BLaER1 treated with 17β-estradiol and CSF1 and Interleukin-3, amounts not matched to agents 10 nM and 100 nM (cell line): ENCODE measurements around the gene SORL1.
A peak's percentile ranks its signal among the peaks of the same experiment; 100 is the strongest.
"Not testable (repeated sequence)": the region's sequence is repeated elsewhere in the genome, so short reads cannot be mapped to it uniquely, and the experiment has no call there.

ENCODE experiments used
- H3K27ac ChIP-seq, 11 experiments: shearing (Covaris generic); formaldehyde crosslinking; 2 replicates each; pipeline ENCODE4 v1.8.1; 2022
- H3K27me3 ChIP-seq, 11 experiments: shearing (Covaris generic); formaldehyde crosslinking; 2 replicates each; pipeline ENCODE4 v1.8.1; 2022
- H3K36me3 ChIP-seq, 11 experiments: shearing (Covaris generic); formaldehyde crosslinking; 2 replicates each; pipeline ENCODE4 v1.8.1; 2022
- H3K4me1 ChIP-seq, 10 experiments: shearing (Covaris generic); formaldehyde crosslinking; 2 replicates each; pipeline ENCODE4 v1.8.1; 2022
- H3K4me2 ChIP-seq, 11 experiments: shearing (Covaris generic); formaldehyde crosslinking; 2 replicates each; pipeline ENCODE4 v1.8.1; 2022
- H3K4me3 ChIP-seq, 10 experiments: shearing (Covaris generic); formaldehyde crosslinking; 2 replicates each; pipeline ENCODE4 v1.8.1; 2022
- H3K9ac ChIP-seq, 11 experiments: shearing (Covaris generic); formaldehyde crosslinking; 2 replicates each; pipeline ENCODE4 v1.8.1; 2022
- H3K9me3 ChIP-seq, 11 experiments: shearing (Covaris generic); formaldehyde crosslinking; replicated peaks in 1 of 11; 2 replicates each; pipeline ENCODE4 v1.8.1; 2022
- H4K20me1 ChIP-seq, 11 experiments: shearing (Covaris generic); formaldehyde crosslinking; 2 replicates each; pipeline ENCODE4 v1.8.1; 2022
- Cebpa-rat ChIP-seq, 11 experiments: shearing (Covaris generic); IDR thresholded peaks; 2 replicates each; pipeline ENCODE4 v1.8.1; 2022

SORL1 gene

DNA sequence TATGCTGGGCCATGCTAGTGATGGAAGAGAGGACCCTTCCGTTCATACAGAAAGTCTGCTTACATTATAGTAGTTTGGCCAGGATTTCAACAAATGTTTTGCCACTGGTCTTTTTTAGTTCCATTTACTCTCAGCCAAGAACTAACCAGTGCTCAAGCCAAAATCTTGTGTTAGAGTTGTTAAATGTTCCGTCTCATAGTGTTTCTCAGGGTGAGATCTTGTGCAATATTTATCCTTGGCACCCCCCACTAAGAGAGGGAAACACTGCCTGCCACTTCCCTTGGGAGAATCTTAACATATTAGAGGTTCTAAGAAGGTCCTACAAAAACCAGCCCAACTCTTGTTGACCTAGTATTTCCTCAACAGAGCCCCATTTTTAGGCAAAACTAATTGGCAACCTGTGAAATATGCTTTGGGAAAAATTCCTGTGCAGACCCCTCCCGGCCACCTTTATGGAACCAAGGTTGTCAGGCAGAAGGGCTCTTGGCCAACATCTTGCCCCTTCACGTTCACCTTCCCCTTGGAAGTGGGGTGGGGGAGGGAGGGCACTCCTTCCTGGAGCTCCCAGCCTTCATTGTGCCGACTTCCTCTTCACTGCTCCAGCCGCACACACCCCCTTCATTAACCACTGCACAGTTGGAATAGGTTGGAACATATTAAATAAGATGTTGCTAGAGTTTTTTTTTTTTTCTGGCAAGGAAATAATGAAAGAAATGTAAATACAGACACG lies 173.8 kb downstream of the SORL1 start:
- Histone ChIP-seq H4K20me1 (no peaks in the 10 kb centered on the region), H3K4me2 (no peak overlapping the region), H3K27ac (no peak overlapping the region), H3K36me3 (peaks cover 10 to 92% (median 62%) of the 10 kb centered on the region in 11 experiments), H3K9me3 (0 out of 22 replicates have a peak, but pooled peaks cover 0 to 6% (median 0%) of the 10 kb centered on the region in 11 experiments), H3K9ac (no peak overlapping the region), H3K4me3 (no peak overlapping the region), H3K4me1 (no peaks in the 10 kb centered on the region), H3K27me3 (no peaks in the 10 kb centered on the region)
- no peak for TF ChIP-seq Cebpa-rat (IDR thresholded peaks at IDR 0.05)

DNA sequence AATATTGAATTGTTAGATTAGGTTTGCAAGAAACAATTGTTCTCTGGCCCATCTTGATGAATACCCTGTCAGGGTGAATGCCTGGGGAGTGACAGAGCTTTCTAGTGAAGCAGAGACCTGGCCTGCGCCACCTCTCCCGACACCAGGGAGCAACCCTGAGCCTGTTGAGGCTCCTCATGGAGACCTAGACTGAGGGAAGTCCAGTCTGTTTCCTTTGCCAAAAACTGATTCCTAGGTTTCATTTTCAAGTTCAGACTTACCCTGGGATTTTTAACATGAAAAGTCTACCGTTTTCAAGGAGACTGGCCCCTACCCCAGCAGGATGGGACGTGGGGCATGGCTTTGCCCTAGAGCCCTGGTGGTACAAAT lies 174.4 kb downstream of the SORL1 start:
- no peaks in the 10 kb centered on the region for H3K4me1 ChIP-seq
- H3K36me3 ChIP-seq, result peaks cover 9 to 90% (median 57%) of the 10 kb centered on the region in 11 experiments
- no peak overlapping the region for H3K4me3 ChIP-seq
- H3K9me3 ChIP-seq, result 0 out of 22 replicates have a peak, but pooled peaks cover 0 to 6% (median 0%) of the 10 kb centered on the region in 11 experiments
- no peak overlapping the region for H3K9ac ChIP-seq
- H4K20me1 ChIP-seq, result no peaks in the 10 kb centered on the region
- no peaks in the 10 kb centered on the region for H3K27me3 ChIP-seq
- no peak overlapping the region for H3K27ac ChIP-seq
- TF ChIP-seq Cebpa-rat (IDR thresholded peaks at IDR 0.05), result no peak
- H3K4me2 ChIP-seq, result no peak overlapping the region

DNA sequence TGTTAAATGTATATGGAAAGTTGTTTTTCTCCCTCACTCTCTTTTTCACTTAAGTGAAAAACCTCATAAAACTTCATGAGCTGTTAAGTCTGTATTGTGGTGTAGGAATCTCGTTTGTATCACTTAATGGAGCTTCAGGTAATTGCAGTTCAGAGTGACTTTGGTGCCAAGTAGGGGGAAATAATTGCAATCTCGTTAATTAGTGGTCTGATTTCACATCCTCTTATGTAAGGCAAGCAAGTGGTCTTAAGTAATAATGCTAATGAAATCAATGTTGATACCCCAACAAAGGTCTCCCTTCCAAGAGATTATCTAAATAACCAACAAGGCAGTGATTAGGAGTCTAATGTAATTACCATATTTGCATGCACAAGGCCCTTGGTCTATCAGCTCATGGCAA lies 174.9 kb downstream of the SORL1 start:
- Histone ChIP-seq H3K27ac (no peak overlapping the region), H4K20me1 (no peaks in the 10 kb centered on the region), H3K4me3 (no peak overlapping the region), H3K9ac (no peak overlapping the region), H3K4me2 (no peak overlapping the region), H3K27me3 (no peaks in the 10 kb centered on the region), H3K4me1 (no peaks in the 10 kb centered on the region), H3K36me3 (peaks cover 5 to 88% (median 52%) of the 10 kb centered on the region in 11 experiments; a peak in 21 of 22 replicates), H3K9me3 (0 out of 22 replicates have a peak, but pooled peaks cover 0 to 6% (median 0%) of the 10 kb centered on the region in 11 experiments)
- TF ChIP-seq Cebpa-rat (IDR thresholded peaks at IDR 0.05), result no peak

DNA sequence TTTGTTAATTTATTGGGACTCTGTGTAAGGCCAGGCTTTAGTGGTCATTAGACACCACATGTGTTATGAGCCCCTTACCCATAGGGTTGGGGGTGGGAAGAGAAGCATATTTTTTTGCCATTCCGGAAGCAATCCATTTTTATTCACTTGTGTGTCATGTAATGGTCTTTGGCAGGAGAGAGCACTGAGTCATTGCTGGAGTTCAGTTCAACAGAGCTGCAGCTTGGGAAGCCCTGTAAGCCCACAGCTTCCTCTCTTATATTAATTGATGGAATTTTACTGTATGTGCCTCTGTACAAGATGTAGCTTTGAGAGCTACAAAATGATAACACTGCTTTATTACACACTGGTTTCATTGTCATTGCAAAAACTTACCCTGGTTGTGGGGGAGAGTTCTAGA lies 177.9 kb downstream of the SORL1 start:
- no peaks in the 10 kb centered on the region for H3K27me3 ChIP-seq
- no peaks in the 10 kb centered on the region for H3K4me1 ChIP-seq
- H3K4me2 ChIP-seq, result no peak overlapping the region
- no peak overlapping the region for H3K4me3 ChIP-seq
- H3K9me3 ChIP-seq, result no peaks in the 10 kb centered on the region
- H3K9ac ChIP-seq, result no peak overlapping the region
- no peak for TF ChIP-seq Cebpa-rat (IDR thresholded peaks at IDR 0.05)
- H3K27ac ChIP-seq, result no peak overlapping the region
- peaks cover 0 to 73% (median 30%) of the 10 kb centered on the region in 11 experiments; a peak in 15 of 22 replicates for H3K36me3 ChIP-seq
- no peaks in the 10 kb centered on the region for H4K20me1 ChIP-seq

DNA sequence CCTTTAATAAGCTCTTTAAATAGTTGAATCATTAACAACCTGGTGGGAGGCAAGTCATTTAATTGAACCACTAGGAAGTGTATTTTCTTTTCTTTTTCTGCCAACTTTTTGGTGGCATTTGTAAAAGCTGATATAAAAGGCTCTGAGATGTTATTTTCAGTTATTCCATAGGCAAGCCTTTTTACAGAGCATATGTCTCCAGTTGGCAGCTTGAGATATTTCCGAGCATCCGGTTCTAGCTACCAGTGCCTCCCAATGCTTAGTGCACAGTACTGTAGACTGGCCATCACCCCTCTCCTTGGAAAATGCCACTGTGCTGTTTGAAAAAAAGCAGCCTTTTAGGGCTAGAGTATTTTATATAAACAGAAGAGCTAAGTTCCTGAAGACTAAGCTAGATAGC lies 179.3 kb downstream of the SORL1 start:
- Histone ChIP-seq H3K27me3 (no peaks in the 10 kb centered on the region), H3K4me1 (no peaks in the 10 kb centered on the region), H3K4me2 (no peak overlapping the region), H3K9ac (no peak overlapping the region), H4K20me1 (no peaks in the 10 kb centered on the region), H3K36me3 (peaks cover 0 to 59% (median 22%) of the 10 kb centered on the region in 11 experiments; a peak in 14 of 22 replicates), H3K9me3 (no peaks in the 10 kb centered on the region), H3K27ac (no peak overlapping the region), H3K4me3 (no peak overlapping the region)
- TF ChIP-seq Cebpa-rat (IDR thresholded peaks at IDR 0.05), result no peak

DNA sequence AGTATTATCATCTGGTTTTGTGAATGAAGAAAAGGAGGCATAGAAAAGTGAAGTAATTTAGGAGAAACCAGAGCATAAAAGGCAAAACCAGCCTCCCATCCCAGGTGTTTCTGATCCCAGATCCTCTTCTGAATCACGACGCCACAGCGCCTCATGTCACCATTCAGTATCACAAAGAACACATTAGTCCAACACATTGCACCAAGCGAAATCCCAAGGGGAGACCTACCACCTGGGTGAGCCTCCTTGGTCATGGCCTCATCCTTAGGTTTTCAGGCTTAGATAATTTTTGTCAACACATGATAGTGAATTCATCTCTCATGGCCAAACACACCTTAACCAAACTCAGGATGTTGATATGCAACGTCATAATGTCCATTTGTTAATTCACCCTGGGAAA lies 182.2 kb downstream of the SORL1 start:
- H3K27ac ChIP-seq, result no peak overlapping the region
- TF ChIP-seq Cebpa-rat (IDR thresholded peaks at IDR 0.05), result no peak
- no peak overlapping the region for H3K4me3 ChIP-seq
- H3K27me3 ChIP-seq, result no peaks in the 10 kb centered on the region
- H3K9ac ChIP-seq, result no peak overlapping the region
- H3K4me1 ChIP-seq, result no peaks in the 10 kb centered on the region
- no peaks in the 10 kb centered on the region for H3K9me3 ChIP-seq
- peaks cover 0 to 31% (median 5%) of the 10 kb centered on the region in 11 experiments; a peak in 4 of 22 replicates for H3K36me3 ChIP-seq
- no peak overlapping the region for H3K4me2 ChIP-seq
- no peaks in the 10 kb centered on the region for H4K20me1 ChIP-seq

DNA sequence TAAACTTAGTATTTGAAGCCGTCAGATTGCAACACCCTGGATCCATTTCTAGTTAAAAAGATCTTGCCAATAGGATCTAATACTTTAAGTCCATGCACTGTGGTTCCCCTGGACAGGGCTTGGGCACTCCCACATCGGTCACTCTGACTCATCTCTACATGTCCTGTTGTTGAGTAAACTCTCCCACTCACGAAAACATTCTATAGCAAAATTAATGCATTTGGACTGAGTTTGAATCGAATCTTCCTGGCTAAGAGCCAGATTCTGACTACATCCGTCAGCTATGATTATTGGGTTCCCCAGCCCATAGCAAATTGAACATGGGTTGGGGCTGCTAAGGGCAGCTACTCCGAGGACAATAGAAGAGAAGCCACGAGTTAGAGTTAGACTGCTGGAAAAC lies 182.8 kb downstream of the SORL1 start:
- H3K27me3 ChIP-seq, result no peaks in the 10 kb centered on the region
- H4K20me1 ChIP-seq, result no peaks in the 10 kb centered on the region
- H3K9me3 ChIP-seq, result no peaks in the 10 kb centered on the region
- no peaks in the 10 kb centered on the region for H3K4me1 ChIP-seq
- H3K4me3 ChIP-seq, result no peak overlapping the region
- H3K9ac ChIP-seq, result no peak overlapping the region
- H3K4me2 ChIP-seq, result no peak overlapping the region
- peaks cover 0 to 27% (median 3%) of the 10 kb centered on the region in 11 experiments; a peak in 4 of 22 replicates for H3K36me3 ChIP-seq
- no peak overlapping the region for H3K27ac ChIP-seq
- TF ChIP-seq Cebpa-rat (IDR thresholded peaks at IDR 0.05), result no peak

DNA sequence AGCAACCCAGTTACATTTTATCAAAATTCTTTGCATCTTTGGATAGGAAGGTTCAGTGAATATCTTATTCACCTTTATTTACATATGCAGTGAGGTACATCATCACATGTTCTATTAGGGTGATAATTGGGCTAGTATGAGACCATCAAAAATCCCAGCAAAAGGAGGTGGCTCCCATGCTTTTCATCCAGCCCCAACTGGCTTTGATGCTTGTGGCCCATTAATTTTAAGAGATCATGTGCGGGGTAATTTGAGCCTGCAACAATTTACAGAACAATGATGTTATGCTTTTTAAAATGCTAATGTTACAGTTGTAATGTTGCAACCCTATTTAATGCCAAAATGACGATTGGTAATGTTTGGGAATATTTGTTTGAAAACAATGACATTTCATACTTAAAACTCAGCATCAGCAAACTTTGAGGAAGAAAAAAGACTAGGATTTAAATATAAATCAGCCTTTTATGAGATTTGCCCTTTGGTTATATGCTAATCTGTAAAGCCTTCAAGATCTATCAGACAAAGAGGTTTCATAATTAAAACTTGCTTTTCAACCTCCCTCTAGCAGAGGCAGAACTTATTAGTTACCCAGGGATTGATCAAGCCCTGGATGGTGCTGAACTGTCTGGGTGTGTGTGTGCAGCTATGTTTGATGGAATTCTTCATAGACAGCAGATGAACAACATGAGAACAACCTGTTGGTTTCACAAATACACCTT lies 184.1 kb downstream of the SORL1 start:
- H3K36me3 ChIP-seq, result peaks cover 0 to 22% (median 0%) of the 10 kb centered on the region in 11 experiments; a peak in 4 of 22 replicates
- no peak overlapping the region for H3K27ac ChIP-seq
- no peak for TF ChIP-seq Cebpa-rat (IDR thresholded peaks at IDR 0.05)
- no peak overlapping the region for H3K4me2 ChIP-seq
- H3K4me1 ChIP-seq, result no peaks in the 10 kb centered on the region
- H3K27me3 ChIP-seq, result no peaks in the 10 kb centered on the region
- H3K9ac ChIP-seq, result no peak overlapping the region
- H4K20me1 ChIP-seq, result no peaks in the 10 kb centered on the region
- H3K9me3 ChIP-seq, result no peaks in the 10 kb centered on the region
- H3K4me3 ChIP-seq, result no peak overlapping the region

DNA sequence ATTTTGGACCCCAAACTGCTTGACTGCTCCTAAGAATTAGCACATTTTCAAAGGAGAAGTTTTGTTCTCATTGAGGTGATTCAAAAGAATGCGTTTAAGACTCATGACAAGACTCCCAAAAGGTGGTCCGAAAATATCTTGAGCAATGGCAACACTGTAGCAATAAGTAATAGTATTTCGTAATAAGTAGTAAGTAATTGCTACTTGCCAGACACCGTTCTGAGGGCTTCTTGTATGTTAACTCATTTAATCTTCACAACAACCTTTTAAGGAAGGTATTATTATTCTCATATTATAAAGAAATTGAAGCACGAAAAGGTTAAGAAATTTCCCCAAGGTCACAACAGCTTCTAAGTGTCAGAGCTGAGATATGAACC lies 184.7 kb downstream of the SORL1 start:
- Histone ChIP-seq H3K9me3 (no peaks in the 10 kb centered on the region), H3K4me1 (no peaks in the 10 kb centered on the region), H3K4me2 (no peak overlapping the region), H3K27me3 (no peaks in the 10 kb centered on the region), H3K36me3 (peaks cover 0 to 22% (median 0%) of the 10 kb centered on the region in 11 experiments; a peak in 4 of 22 replicates), H3K4me3 (no peak overlapping the region), H4K20me1 (no peaks in the 10 kb centered on the region), H3K9ac (no peak overlapping the region), H3K27ac (no peak overlapping the region)
- TF ChIP-seq Cebpa-rat (IDR thresholded peaks at IDR 0.05), result peak in 3 of 11 experiments; percentile 49 to 56 (median 56); a peak in 4 of 22 replicates

DNA sequence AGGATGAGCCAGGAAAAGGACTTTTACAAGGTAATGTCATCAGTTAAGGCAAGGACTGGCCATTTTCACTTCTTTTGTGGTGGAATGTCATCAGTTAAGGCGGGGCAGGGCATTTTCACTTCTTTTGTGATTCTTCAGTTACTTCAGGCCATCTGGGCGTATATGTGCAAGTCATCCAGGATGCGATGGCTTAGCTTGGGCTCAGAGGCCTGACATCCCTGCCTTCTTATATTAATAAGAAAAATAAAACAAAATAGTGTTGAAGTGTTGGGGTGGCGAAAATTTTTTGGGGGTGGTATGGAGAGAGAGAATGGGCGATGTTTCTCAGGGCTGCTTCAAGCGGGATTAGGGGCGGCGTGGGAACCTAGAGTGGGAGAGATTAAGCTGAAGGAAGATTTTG lies 185.5 kb downstream of the SORL1 start:
- H3K36me3 ChIP-seq, result peaks cover 0 to 14% (median 0%) of the 10 kb centered on the region in 11 experiments; a peak in 3 of 22 replicates
- H3K27me3 ChIP-seq, H3K27ac ChIP-seq, H3K9me3 ChIP-seq, H3K4me1 ChIP-seq, H3K4me2 ChIP-seq, H4K20me1 ChIP-seq, H3K4me3 ChIP-seq, H3K9ac ChIP-seq: not testable (repeated sequence)
